ENCODE measurements around the gene MCOLN1. TPM values are rescaled to one million over a fixed set of nuclear protein-coding genes. Genes with fewer than 3 reads are reported as not detected.
A peak's percentile ranks its signal among the peaks of the same experiment; 100 is the strongest.
"Not testable (repeated sequence)": the region's sequence is repeated elsewhere in the genome, so short reads cannot be mapped to it uniquely, and the experiment has no call there.

The MCOLN1 gene
- total RNA-seq, 1 donor from 2014 or later: 5.8 TPM

DNA sequence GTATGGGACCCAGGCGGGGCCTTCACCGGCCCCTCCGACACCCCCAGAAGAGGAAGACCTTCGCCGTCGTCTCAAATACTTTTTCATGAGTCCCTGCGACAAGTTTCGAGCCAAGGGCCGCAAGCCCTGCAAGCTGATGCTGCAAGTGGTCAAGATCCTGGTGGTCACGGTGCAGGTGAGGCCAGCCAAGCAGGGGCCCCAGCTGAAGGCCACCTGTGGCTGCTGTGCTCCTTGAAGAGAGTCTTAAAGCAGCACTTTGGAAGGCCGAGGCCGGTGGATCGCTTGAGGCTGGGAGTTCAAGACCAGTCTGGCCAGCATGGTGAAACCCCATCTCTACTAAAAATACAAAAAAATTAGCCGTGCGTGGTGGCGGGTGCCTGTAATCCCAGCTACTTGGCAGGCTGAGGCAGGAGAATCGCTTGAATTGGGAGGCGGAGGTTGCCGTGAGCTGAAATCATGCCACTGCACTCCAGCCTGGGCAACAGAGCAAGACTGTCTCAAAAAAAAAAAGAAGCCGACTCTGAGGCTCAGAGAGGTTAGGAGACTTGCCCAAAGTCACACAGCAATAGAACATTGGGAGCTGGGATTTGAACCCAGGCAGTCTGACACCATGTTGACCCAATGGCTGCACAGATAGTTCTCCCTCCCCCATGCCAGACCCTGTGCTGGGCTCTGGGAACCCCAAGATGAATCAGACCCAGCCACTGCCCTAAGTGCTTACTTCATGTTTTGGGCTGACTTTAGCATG lies 2.7 kb downstream of the MCOLN1 start:
- no peak for DNase-seq (ENCODE audit: low spot score)

DNA sequence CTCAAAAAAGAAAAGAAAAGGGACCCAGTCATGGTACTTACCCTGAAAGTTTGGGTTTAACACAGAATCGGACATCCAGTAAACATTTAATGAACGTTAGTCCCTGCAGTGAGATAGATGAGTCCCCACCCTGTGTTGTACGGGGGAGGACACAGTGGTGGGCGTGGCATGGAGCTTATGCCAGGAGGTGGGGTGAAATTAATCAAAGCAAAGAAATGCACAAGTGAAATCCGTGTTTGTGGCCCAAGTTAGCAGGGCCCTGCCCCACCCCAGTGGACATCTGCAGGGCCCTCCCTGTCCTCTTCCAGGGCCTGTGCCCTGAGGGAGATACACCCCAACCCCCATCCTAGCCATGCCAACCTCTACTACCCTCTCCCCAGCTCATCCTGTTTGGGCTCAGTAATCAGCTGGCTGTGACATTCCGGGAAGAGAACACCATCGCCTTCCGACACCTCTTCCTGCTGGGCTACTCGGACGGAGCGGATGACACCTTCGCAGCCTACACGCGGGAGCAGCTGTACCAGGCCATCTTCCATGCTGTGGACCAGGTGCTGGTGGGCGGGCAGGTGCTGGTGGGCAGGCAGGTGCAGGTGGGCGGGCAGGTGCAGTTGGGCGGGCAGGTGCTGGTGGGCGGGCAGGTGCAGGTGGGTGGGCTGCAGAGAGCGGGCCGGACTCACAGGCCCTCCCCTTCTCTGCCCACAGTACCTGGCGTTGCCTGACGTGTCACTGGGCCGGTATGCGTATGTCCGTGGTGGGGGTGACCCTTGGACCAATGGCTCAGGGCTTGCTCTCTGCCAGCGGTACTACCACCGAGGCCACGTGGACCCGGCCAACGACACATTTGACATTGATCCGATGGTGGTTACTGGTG lies 3.9 kb downstream of the MCOLN1 start:
- DNase-seq (ENCODE audit: low spot score): no peak

DNA sequence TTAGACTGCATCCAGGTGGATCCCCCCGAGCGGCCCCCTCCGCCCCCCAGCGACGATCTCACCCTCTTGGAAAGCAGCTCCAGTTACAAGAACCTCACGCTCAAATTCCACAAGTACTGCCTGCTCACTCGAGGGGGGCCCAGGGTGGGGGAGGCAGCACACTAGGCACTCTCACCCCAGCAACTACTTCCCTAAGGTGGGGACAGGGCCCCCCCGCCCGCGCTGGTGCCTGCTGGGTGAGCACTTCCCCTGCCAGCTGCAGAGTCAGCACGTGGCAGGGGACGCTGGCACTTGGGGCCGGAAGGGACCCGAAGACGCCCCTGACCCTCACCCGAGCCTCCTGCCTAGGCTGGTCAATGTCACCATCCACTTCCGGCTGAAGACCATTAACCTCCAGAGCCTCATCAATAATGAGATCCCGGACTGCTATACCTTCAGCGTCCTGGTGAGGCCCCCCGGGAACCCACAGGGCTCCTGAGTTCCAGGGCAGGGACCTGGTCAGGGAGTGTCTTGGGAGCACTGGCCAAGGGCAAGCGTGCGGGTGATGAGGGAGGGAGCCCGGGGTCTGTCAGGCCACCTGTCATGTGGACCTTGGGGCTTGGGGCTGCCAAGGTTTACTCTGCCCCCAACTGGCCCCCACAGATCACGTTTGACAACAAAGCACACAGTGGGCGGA lies 5.2 kb downstream of the MCOLN1 start:
- DNase-seq (ENCODE audit: low spot score): no peak

DNA sequence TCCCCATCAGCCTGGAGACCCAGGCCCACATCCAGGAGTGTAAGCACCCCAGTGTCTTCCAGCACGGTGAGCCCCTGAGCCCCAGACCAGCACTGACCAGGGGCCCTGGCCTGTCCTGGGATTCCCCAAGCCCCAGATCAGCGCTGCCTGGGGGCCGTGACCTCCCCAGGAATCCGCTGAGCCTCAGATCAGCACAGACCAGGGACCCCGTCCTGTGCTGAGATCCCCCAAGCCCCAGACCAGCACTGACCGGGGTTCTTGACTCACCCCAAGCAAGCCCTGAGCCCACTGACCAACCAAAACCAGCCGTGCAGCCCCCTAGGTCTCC lies 5.7 kb downstream of the MCOLN1 start:
- DNase-seq (ENCODE audit: low spot score): no peak

DNA sequence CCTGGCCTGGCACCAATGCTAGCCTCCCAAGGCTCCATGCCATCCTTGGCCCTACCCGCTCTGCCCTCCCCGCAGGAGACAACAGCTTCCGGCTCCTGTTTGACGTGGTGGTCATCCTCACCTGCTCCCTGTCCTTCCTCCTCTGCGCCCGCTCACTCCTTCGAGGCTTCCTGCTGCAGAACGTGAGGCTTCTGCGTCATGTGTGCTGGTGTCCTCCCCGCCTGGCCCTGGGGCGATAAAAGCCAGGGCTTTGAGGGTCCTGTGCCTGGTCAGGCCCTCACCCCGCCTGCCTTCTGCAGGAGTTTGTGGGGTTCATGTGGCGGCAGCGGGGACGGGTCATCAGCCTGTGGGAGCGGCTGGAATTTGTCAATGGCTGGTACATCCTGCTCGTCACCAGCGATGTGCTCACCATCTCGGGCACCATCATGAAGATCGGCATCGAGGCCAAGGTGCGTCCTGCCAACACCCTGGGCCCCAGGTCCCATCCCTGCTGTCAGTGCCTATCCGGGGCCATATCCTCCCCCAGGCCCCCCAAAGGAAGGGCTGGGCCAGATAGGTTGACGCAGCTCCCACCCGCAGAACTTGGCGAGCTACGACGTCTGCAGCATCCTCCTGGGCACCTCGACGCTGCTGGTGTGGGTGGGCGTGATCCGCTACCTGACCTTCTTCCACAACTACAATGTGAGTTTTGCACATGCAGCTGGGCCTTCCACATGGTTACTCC lies 6.3 kb downstream of the MCOLN1 start:
- no peak for DNase-seq (ENCODE audit: low spot score)

DNA sequence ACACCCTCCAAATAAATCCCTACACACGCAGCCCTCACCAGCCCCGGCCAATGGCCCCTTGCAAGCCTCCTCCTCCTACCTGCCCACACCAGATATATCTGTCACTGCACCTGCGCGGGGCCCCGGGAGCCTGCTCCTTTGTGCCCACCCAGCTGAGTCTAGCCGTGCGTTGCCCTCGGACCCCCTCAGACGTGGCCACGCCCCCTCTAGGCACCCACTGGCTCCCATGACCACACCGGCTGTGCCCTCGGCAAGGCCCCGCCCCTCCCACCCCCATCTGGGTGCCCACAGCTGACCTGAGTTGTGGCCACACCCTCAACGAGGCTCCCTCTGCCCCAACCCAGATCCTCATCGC lies 6.8 kb downstream of the MCOLN1 start:
- DNase-seq (ENCODE audit: low spot score): no peak

DNA sequence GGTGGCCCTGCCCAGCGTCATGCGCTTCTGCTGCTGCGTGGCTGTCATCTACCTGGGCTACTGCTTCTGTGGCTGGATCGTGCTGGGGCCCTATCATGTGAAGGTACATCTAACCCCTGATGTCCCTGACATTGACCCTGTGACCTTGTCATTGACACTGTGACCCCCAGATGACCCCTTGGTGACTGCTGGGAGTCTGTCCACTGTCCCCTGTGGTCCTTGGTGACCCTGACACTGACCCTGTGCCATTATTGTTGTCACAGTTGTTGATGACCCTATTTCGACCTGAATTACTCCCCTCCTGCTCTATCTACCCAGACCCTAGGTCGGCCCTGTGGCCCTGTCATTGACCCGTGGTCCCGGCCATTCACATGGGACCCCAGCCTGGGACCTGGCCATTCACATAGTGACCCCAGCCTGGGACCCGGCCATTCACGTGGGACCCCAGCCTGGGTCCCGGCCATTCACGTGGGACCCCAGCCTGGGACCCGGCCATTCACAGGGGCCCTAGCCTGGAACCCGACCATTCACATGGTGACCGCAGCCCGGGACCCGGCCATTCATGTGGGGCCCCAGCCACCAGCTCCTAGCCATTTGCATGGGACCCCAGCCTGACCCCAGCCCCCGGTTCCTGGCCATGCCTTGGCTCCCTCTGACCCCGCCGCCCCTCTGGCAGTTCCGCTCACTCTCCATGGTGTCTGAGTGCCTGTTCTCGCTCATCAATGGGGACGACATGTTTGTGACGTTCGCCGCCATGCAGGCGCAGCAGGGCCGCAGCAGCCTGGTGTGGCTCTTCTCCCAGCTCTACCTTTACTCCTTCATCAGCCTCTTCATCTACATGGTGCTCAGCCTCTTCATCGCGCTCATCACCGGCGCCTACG lies 7.4 kb downstream of the MCOLN1 start:
- DNase-seq (ENCODE audit: low spot score): no peak

DNA sequence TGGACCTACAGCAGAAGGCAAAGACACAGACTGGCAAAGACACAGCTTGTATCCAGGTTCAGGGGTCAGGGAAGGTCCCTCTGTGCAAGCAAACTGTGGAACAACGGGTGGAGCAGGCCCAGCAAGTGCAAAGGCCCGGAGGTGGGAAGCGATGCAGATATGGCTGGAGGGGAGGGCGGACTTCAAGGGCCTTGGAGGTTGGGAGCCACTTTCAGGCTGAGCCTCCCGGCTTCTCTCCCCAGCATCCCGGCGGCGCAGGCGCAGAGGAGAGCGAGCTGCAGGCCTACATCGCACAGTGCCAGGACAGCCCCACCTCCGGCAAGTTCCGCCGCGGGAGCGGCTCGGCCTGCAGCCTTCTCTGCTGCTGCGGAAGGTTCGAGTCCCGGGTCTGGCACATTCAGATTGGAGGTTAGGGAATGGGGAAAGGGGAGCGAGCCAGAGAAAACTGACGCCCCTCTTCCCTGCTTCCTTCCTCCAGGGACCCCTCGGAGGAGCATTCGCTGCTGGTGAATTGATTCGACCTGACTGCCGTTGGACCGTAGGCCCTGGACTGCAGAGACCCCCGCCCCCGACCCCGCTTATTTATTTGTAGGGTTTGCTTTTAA lies 11.0 kb downstream of the MCOLN1 start:
- peak; percentile 72 for DNase-seq (ENCODE audit: low spot score)

DNA sequence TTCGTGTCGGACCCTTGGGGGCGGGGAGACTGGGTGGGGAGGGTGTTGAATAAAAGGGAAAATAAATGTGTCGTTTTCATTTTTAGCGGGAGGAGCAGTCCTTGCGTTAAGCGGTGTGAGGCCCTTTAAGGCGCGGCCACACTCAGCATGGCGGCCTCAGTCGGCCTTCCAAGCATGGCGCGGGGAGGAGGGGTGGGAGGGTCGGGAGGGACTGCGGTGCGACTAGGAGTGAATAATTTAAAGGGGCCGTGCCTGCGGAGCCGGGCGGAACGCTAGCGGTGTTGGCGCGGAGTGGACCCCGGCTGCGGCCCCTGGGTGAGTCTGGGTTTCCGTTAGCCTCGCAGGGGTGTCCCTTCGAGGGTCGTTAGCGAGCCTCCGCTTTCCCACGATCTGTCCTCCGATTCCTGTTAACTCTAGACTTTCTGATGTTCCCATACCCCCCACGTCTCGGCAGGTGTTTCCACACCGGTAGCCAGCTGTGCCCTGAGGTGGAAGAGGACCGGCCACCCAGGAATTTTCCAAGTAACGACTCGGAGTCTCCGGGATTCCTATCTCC lies 11.6 kb downstream of the MCOLN1 start:
- peak; percentile 95 for DNase-seq (ENCODE audit: low spot score)

DNA sequence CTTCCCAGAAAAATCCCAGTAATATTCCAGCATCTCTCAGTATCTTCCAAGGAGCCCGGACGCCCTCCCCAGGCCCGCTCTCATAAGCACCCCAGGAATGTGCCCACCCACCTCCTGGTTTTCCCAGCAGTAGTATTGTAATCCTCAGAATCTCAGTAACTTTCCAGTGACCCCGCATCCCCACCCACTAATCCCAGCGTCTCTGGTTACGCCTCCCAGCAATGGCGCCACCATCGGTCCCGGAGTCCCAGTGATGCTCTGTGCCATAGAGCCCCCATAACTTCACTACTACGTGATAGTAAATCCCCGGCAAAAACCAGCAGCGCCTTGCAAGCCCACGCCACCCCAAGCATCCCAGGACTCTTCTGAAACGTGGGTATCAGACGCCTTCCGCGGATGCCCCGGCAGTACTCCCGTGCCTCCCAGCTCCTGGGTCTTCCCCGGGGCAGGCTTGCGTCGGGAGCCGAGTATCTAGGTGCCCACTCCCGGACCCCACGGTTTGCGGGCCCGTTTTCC lies 12.2 kb downstream of the MCOLN1 start:
- DNase-seq (ENCODE audit: low spot score): peak; percentile 94

DNA sequence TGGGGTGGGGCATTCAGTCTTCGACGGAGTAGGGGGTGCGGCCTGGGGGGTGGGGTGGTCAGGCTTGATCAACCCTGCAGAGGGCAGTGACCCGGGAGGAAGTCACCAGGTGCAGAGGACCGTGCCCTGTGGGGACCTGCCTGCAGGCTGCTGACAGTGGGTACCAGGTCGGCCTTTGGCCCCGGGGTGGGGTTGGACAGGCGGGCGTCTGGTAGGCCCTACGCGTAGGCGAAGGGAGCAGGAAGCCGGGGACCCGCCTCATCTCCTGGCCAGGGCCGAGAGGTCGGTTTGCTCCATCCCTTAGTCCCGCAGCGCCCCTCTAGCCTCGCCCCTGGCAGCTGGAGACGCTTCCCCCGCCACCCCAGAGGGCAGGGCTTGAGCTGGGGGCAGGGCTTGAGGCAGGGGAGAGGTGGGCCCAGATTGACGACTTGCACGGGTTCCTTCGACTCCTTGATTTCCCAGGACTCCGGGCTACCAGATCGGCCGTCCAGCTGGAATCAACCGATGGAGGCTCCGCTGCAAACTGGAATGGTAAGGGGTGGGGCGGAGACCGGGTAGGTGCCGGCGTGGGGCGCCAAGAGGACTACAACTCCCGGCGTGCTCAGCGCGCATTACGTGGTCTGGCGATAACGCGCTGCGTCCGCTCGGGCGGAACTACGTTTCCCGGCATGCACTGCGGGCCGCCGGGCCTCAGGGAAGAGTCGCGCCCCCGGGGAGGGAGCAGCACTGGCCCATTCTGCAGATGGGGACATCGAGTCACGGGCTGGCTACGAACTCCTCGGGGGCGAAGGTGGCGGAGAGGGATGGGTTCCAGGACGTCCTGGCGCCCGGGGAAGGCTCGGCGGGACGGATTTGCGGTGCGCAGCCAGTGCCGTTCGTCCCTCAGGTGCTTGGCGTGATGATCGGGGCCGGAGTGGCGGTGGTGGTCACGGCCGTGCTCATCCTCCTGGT lies 12.9 kb downstream of the MCOLN1 start, which contains the start of gene PNPLA6:
Gene PNPLA6 (plus strand): TSS at position 671 of the 951 bp plus-strand sequence. CDS start 72 bp downstream, at position 743.
- peak; percentile 97 for DNase-seq (ENCODE audit: low spot score)

DNA sequence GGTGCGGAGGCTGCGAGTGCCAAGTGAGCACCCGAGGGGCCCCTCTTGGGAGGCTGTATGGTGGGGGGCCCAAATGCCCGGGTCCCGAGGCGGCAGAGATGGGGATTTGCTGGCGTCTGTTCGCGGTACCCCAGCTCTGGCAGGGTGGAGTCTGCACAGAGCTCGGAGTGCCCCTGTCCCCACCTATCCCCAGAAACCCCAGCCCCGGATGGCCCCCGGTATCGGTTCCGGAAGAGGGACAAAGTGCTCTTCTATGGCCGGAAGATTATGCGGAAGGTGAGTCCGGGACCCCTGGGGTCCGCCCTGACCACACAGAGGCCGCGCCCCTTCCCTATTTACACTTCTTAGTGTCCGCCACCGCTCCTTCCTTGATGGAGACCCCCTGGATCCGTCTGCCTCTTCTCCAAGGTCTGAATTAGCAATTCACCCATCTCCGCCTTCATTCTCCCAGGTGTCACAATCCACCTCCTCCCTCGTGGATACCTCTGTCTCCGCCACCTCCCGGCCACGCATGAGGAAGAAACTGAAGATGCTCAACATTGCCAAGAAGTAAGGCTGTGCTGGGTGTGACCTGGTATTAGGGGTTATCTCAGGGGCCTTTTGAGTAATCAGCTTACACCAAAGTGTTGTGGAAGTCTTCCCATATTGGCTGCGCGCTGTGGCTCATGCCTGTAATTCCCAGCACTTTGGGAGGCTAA lies 13.7 kb downstream of the MCOLN1 start:
- DNase-seq (ENCODE audit: low spot score): no peak

DNA sequence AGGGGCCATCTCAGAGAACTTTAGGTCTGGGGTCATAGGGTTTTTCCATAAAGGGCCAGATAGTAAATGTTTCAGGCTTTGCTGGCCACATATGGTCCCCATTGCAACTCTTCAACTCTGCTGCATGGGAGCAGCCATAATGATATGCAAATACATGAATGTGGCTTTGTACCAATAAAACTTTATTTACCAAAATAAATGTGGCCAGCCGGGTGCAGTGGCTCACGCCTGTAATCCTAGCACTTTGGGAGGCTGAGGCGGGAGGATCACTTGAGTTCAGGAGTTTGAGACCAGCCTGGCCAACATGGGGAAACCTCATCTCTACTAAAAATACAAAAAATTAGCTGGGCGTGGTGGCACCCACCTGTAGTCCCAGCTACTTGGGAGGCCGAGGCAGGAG lies 16.6 kb downstream of the MCOLN1 start:
- DNase-seq (ENCODE audit: low spot score): not testable (repeated sequence)

DNA sequence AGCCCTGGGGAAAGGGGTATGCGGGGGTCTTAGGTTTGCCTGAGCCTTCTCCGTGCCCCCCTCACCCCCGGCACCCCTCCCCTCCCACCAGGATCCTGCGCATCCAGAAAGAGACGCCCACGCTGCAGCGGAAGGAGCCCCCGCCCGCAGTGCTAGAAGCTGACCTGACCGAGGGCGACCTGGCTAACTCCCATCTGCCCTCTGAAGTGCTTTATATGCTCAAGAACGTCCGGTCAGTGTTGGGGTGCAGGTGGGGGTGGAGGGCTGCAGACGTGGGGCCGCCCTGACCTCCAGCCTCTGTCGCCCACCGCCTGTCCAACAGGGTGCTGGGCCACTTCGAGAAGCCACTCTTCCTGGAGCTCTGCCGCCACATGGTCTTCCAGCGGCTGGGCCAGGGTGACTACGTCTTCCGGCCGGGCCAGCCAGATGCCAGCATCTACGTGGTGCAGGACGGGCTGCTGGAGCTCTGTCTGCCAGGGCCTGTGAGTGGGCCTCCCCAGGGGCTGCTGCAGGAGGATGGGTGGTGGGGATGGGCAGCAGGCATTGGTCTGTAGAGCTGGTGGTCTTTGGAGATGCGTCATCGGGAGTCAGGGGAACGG lies 17.5 kb downstream of the MCOLN1 start:
- no peak for DNase-seq (ENCODE audit: low spot score)

DNA sequence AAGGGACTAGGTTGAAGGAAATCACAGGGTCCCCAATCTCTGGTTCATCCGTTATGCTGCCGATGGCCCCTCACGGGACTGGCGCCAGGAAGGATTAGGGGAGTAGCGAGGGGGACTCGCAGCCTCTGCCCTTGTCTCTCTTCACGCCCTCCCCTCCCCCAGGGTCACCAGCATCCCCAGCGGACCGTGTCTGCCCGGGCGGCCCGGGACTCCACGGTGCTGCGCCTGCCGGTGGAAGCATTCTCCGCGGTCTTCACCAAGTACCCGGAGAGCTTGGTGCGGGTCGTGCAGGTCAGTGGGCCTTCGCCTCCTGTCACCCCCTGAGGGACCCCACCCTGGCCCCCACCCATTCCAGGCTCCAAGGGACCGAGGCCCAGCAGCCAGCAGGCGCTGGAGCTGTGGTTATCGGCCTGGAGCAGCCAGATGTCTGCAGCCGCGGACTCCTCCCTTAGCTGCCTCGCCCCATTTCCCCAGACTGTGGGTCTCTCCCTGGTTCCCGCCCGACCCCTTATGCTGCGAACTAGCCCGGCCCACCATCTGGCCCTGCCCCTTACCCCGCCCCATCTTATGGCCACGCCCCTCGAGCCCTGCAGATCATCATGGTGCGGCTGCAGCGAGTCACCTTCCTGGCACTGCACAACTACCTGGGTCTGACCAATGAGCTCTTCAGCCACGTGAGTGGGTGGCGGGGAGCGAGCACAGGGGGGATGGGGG lies 18.5 kb downstream of the MCOLN1 start:
- no peak for DNase-seq (ENCODE audit: low spot score)

DNA sequence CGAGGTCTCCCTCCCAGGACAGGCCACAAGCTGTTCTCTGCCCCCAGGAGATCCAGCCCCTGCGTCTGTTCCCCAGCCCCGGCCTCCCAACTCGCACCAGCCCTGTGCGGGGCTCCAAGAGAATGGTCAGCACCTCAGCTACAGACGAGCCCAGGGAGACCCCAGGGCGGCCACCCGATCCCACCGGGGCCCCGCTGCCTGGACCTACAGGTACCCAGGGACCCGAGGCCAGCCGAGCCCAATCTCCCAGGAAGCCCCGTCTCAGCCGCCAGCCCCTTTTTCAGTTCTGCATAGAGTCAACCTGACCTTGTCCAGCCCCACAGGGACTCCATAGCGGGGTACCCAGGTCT lies 19.0 kb downstream of the MCOLN1 start:
- no peak for DNase-seq (ENCODE audit: low spot score)

DNA sequence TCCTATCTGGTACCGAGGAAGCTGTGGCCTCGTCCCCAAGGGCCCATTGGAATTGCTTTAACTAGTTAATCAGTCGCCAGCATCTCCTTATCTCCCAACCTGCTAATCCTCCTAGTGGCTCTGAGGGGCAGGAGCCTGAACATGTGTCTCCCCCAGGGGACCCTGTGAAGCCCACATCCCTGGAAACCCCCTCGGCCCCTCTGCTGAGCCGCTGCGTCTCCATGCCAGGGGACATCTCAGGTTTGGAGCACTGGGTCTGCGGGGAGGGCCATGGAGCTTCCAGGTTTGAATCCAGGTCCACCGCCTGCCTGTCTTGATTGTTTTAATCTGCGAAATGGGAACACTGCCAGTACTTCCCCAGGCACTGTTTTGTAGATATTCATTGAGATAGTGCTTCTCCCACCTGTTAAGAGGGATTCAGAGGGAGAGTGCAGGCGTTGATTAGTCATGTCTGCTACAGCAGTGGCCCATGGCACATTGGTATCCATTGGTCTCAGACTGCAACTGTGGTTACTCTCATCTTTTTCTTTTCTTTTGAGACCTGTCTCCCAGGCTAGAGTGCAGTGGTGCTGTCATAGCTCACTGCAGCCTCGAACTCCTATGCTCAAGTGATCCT lies 19.5 kb downstream of the MCOLN1 start:
- no peak for DNase-seq (ENCODE audit: low spot score)
